ENCODE data around the gene CCDC137.

CCDC137 gene

DNA sequence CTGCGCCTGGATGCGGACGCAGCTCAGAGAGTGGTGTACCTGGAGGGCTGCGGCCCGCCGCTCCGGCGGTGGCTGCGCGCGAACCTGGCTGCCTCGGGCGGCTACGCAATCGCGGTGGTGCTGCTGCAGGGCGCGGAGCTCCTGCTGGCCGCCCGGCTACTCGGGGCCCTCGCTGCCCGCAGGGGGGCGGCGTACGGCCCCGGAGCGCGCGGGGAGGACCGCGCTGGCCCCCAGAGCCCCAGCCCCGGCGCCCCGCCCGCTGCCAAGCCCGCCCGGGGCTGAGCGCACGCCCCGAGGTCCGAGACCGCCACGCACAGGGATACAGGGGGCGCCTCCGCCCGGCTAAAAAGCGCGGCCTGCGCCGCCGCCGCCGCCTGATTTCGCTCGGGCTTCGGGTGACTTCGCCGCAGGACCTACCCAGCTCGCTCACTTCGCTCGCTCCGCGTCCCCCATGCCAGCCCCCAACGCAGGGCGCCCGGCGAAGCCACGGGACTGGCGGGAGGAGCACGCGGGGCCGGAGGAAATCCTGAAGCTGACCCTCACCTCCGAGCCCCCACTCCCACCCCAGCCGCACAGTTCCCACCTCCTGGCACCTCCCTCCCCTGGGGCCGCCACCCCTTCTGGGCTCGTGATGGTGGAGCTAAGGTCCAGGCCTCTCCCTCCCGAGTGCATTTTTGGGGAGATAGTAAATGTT lies 18.4 kb upstream of the CCDC137 start (continued):
- TF ChIP-seq, protein P1, sequence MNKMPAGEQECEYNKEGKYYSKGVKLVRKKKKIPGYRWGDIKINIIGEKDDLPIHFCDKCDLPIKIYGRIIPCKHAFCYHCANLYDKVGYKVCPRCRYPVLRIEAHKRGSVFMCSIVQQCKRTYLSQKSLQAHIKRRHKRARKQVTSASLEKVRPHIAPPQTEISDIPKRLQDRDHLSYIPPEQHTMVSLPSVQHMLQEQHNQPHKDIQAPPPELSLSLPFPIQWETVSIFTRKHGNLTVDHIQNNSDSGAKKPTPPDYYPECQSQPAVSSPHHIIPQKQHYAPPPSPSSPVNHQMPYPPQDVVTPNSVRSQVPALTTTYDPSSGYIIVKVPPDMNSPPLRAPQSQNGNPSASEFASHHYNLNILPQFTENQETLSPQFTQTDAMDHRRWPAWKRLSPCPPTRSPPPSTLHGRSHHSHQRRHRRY (tag by site-specific recombination; IDR thresholded peaks at IDR 0.05), result no peak
- TF ChIP-seq ZNF292 (tag by site-specific recombination; IDR thresholded peaks at IDR 0.05; ENCODE audit: borderline replicate concordance, low read depth) (no peak), ZNF623 (tag by site-specific recombination; IDR thresholded peaks at IDR 0.05) (no peak), ZNF324 (tag by site-specific recombination; IDR thresholded peaks at IDR 0.05) (no peak), ZNF16 (tag by site-specific recombination; IDR thresholded peaks at IDR 0.05; ENCODE audit: low read depth) (no peak), ZNF843 (tag by site-specific recombination; IDR thresholded peaks at IDR 0.05) (no peak), ZNF561 (tag by site-specific recombination; IDR thresholded peaks at IDR 0.05; ENCODE audit: borderline replicate concordance) (no peak), ZNF133 (tag by site-specific recombination; IDR thresholded peaks at IDR 0.05) (no peak), GLIS2 (tag by site-specific recombination; IDR thresholded peaks at IDR 0.05) (no peak), ZNF248 (tag by site-specific recombination; IDR thresholded peaks at IDR 0.05) (no peak), SETDB1 (IDR thresholded peaks at IDR 0.05; ENCODE audit: insufficient read length, low read length) (no peak)
- TF ChIP-seq, protein P2, sequence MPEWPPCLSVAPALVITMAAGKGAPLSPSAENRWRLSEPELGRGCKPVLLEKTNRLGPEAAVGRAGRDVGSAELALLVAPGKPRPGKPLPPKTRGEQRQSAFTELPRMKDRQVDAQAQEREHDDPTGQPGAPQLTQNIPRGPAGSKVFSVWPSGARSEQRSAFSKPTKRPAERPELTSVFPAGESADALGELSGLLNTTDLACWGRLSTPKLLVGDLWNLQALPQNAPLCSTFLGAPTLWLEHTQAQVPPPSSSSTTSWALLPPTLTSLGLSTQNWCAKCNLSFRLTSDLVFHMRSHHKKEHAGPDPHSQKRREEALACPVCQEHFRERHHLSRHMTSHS (tag by site-specific recombination; IDR thresholded peaks at IDR 0.05), result no peak
- TF ChIP-seq, protein P3, sequence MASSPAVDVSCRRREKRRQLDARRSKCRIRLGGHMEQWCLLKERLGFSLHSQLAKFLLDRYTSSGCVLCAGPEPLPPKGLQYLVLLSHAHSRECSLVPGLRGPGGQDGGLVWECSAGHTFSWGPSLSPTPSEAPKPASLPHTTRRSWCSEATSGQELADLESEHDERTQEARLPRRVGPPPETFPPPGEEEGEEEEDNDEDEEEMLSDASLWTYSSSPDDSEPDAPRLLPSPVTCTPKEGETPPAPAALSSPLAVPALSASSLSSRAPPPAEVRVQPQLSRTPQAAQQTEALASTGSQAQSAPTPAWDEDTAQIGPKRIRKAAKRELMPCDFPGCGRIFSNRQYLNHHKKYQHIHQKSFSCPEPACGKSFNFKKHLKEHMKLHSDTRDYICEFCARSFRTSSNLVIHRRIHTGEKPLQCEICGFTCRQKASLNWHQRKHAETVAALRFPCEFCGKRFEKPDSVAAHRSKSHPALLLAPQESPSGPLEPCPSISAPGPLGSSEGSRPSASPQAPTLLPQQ (tag by site-specific recombination; IDR thresholded peaks at IDR 0.05), result no peak
- TF ChIP-seq, protein P4, sequence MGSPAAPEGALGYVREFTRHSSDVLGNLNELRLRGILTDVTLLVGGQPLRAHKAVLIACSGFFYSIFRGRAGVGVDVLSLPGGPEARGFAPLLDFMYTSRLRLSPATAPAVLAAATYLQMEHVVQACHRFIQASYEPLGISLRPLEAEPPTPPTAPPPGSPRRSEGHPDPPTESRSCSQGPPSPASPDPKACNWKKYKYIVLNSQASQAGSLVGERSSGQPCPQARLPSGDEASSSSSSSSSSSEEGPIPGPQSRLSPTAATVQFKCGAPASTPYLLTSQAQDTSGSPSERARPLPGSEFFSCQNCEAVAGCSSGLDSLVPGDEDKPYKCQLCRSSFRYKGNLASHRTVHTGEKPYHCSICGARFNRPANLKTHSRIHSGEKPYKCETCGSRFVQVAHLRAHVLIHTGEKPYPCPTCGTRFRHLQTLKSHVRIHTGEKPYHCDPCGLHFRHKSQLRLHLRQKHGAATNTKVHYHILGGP (tag by site-specific recombination; IDR thresholded peaks at IDR 0.05), result no peak
- TF ChIP-seq, protein P5, sequence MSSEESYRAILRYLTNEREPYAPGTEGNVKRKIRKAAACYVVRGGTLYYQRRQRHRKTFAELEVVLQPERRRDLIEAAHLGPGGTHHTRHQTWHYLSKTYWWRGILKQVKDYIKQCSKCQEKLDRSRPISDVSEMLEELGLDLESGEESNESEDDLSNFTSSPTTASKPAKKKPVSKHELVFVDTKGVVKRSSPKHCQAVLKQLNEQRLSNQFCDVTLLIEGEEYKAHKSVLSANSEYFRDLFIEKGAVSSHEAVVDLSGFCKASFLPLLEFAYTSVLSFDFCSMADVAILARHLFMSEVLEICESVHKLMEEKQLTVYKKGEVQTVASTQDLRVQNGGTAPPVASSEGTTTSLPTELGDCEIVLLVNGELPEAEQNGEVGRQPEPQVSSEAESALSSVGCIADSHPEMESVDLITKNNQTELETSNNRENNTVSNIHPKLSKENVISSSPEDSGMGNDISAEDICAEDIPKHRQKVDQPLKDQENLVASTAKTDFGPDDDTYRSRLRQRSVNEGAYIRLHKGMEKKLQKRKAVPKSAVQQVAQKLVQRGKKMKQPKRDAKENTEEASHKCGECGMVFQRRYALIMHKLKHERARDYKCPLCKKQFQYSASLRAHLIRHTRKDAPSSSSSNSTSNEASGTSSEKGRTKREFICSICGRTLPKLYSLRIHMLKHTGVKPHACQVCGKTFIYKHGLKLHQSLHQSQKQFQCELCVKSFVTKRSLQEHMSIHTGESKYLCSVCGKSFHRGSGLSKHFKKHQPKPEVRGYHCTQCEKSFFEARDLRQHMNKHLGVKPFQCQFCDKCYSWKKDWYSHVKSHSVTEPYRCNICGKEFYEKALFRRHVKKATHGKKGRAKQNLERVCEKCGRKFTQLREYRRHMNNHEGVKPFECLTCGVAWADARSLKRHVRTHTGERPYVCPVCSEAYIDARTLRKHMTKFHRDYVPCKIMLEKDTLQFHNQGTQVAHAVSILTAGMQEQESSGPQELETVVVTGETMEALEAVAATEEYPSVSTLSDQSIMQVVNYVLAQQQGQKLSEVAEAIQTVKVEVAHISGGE (tag by site-specific recombination; conservative IDR thresholded peaks at IDR 0.05; ENCODE audit: low read depth), result no peak
- TF ChIP-seq, protein P6, sequence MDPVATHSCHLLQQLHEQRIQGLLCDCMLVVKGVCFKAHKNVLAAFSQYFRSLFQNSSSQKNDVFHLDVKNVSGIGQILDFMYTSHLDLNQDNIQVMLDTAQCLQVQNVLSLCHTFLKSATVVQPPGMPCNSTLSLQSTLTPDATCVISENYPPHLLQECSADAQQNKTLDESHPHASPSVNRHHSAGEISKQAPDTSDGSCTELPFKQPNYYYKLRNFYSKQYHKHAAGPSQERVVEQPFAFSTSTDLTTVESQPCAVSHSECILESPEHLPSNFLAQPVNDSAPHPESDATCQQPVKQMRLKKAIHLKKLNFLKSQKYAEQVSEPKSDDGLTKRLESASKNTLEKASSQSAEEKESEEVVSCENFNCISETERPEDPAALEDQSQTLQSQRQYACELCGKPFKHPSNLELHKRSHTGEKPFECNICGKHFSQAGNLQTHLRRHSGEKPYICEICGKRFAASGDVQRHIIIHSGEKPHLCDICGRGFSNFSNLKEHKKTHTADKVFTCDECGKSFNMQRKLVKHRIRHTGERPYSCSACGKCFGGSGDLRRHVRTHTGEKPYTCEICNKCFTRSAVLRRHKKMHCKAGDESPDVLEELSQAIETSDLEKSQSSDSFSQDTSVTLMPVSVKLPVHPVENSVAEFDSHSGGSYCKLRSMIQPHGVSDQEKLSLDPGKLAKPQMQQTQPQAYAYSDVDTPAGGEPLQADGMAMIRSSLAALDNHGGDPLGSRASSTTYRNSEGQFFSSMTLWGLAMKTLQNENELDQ (tag by site-specific recombination; IDR thresholded peaks at IDR 0.05; ENCODE audit: low read depth), result no peak

All from HEK293 (cell line).